IMR-90 (cell line): ENCODE results near the gene DARS1. TPM values are rescaled to one million over a fixed set of nuclear protein-coding genes. Genes with fewer than 3 reads are reported as not detected.

Source experiments
- ATAC-seq: fragments of 200-7000 bp; cut with Tn5 transposase; 2 replicates; pipeline ENCODE4 v1.9.1; 2020; ENCODE audit warnings: low read depth, mild to moderate bottlenecking, moderate library complexity
- BruUV-seq: library from RNA; stranded (reverse); fragments of 400-500 nt; replicated peaks from 2 replicates; lab custom pipeline; 2021; lab: Mats Ljungman, UMichigan
- CTCF ChIA-PET: fragments of 300-600 bp; formaldehyde crosslinking; extraction: SDS; loops from one replicate; lab custom pipeline; 2021; ENCODE audit warnings: antibody characterized with exemption; lab: Yijun Ruan, JAX
- POLR2A ChIA-PET: fragments of 300-600 bp; sonication (Branson Sonifier 250); formaldehyde crosslinking; loops from one replicate; lab custom pipeline; 2022; ENCODE audit warnings: antibody characterized with exemption; ENCODE audit not compliant: unreplicated experiment; lab: Charles Lee
- DNase-seq: peaks from one replicate; pipeline ENCODE4 v3.0.0; 2013
- H2AFZ ChIP-seq: replicated peaks from 2 replicates; pipeline ENCODE3; 2013; ENCODE audit warnings: low read length, mild to moderate bottlenecking; ENCODE audit not compliant: poor library complexity
- H2AK5ac ChIP-seq: 2 replicates; pipeline ENCODE4 v1.6.1; 2013; ENCODE audit warnings: low read depth, low read length, inconsistent platforms
- H2AK9ac ChIP-seq: replicated peaks from 2 replicates; pipeline ENCODE3; 2013; ENCODE audit warnings: mild to moderate bottlenecking, low read depth, low read length, moderate library complexity; ENCODE audit not compliant: poor library complexity
- H2BK120ac ChIP-seq: 2 replicates; pipeline ENCODE4 v1.6.1; 2013; ENCODE audit warnings: low read depth, low read length, inconsistent platforms
- H2BK15ac ChIP-seq: 3 replicates; pipeline ENCODE4 v1.6.1; 2013; ENCODE audit warnings: low read depth, low read length, inconsistent platforms
- H2BK20ac ChIP-seq: 2 replicates; pipeline ENCODE4 v1.6.1; 2013; ENCODE audit warnings: low read depth, mild to moderate bottlenecking, inconsistent platforms, low read length, moderate library complexity
- H2BK5ac ChIP-seq: 2 replicates; pipeline ENCODE4 v1.6.1; 2013; ENCODE audit warnings: mild to moderate bottlenecking, low read depth, low read length, inconsistent platforms; ENCODE audit not compliant: poor library complexity, severe bottlenecking
- H3K14ac ChIP-seq: replicated peaks from 2 replicates; pipeline ENCODE4 v1.6.1; 2013; ENCODE audit warnings: low read depth, low read length, inconsistent platforms
- H3K18ac ChIP-seq: 2 replicates; pipeline ENCODE4 v1.6.1; 2013; ENCODE audit warnings: low read depth, low read length, control low read depth
- H3K23ac ChIP-seq: 2 replicates; pipeline ENCODE4 v1.6.1; 2013; ENCODE audit warnings: low read depth, low read length, inconsistent platforms
- H3K27ac ChIP-seq: 2 replicates; pipeline ENCODE4 v1.5.1; 2013; ENCODE audit warnings: mild to moderate bottlenecking, control low read depth, low read length; ENCODE audit not compliant: insufficient read depth
- H3K27me3 ChIP-seq: 2 replicates; pipeline ENCODE4 v1.6.1; 2013; ENCODE audit warnings: low read length; ENCODE audit not compliant: control insufficient read depth, insufficient read depth
- H3K36me3 ChIP-seq: 2 replicates; pipeline ENCODE4 v1.6.1; 2013; ENCODE audit warnings: low read length, mixed read lengths; ENCODE audit not compliant: control insufficient read depth, insufficient read depth
- H3K4ac ChIP-seq: 2 replicates; pipeline ENCODE4 v1.6.1; 2013; ENCODE audit warnings: low read depth, low read length, inconsistent platforms
- H3K4me1 ChIP-seq: 2 replicates; pipeline ENCODE4 v1.6.1; 2013; ENCODE audit warnings: low read length, mixed read lengths; ENCODE audit not compliant: control insufficient read depth, insufficient read depth
- H3K4me2 ChIP-seq: 2 replicates; pipeline ENCODE4 v1.6.1; 2013; ENCODE audit warnings: low read depth, mild to moderate bottlenecking, control low read depth, low read length, moderate library complexity
- H3K4me3 ChIP-seq: 2 replicates; pipeline ENCODE4 v1.5.1; 2013; ENCODE audit warnings: low read depth, mild to moderate bottlenecking, control low read depth, low read length, moderate library complexity; ENCODE audit not compliant: insufficient read depth
- H3K56ac ChIP-seq: 2 replicates; pipeline ENCODE4 v1.6.1; 2013; ENCODE audit warnings: low read length, inconsistent platforms; ENCODE audit not compliant: insufficient read depth; ENCODE audit errors: extremely low read depth
- H3K79me1 ChIP-seq, 2 experiments: 2 replicates each; pipeline ENCODE4 v1.6.1; 2013; ENCODE audit warnings: low read length in 2 of 2, inconsistent platforms in 1 of 2, low read depth in 1 of 2
- H3K9ac ChIP-seq: 2 replicates; pipeline ENCODE4 v1.6.1; 2013; ENCODE audit warnings: low read depth, low read length, control low read depth
- H3K9me1 ChIP-seq: 2 replicates; pipeline ENCODE4 v1.6.1; 2013; ENCODE audit warnings: low read length, inconsistent platforms; ENCODE audit not compliant: insufficient read depth
- H3K9me3 ChIP-seq: 2 replicates; pipeline ENCODE4 v1.6.1; 2013; ENCODE audit warnings: low read length; ENCODE audit not compliant: control insufficient read depth, insufficient read depth
- H4K20me1 ChIP-seq: 2 replicates; pipeline ENCODE4 v1.6.1; 2013; ENCODE audit warnings: low read length, inconsistent platforms; ENCODE audit not compliant: insufficient read depth
- H4K5ac ChIP-seq: 2 replicates; pipeline ENCODE4 v1.6.1; 2013; ENCODE audit warnings: mild to moderate bottlenecking, low read depth, low read length, control low read depth
- H4K8ac ChIP-seq, 2 experiments: 2 replicates each; pipeline ENCODE4 v1.6.1; 2013; ENCODE audit warnings: low read depth in 2 of 2, low read length in 2 of 2, control low read depth in 1 of 2, inconsistent platforms in 1 of 2
- H4K91ac ChIP-seq: 2 replicates; pipeline ENCODE4 v1.6.1; 2013; ENCODE audit warnings: low read depth, low read length, inconsistent platforms; ENCODE audit not compliant: insufficient read depth
- BHLHE40 ChIP-seq: fragments of 150-350 bp; IDR thresholded peaks from 2 replicates; pipeline ENCODE4 v1.6.1; 2016; ENCODE audit warnings: mild to moderate bottlenecking, low read depth, low read length
- CHD1 ChIP-seq: IDR thresholded peaks from 2 replicates; pipeline ENCODE4 v1.6.1; 2012; ENCODE audit warnings: low read depth, low read length, improper control_type of control experiment
- FOS ChIP-seq: fragments of 150-350 bp; IDR thresholded peaks from 2 replicates; pipeline ENCODE4 v1.6.1; 2016; ENCODE audit warnings: low read depth, low read length
- MAZ ChIP-seq: IDR thresholded peaks from 2 replicates; pipeline ENCODE4 v1.6.1; 2012; ENCODE audit warnings: low read depth, mild to moderate bottlenecking, low read length, improper control_type of control experiment, moderate library complexity, borderline replicate concordance
- MXI1 ChIP-seq: IDR thresholded peaks from 2 replicates; pipeline ENCODE4 v1.6.1; 2012; ENCODE audit warnings: low read depth, mild to moderate bottlenecking, low read length, moderate library complexity, borderline replicate concordance
- POLR2A ChIP-seq: IDR thresholded peaks from 2 replicates; pipeline ENCODE4 v1.6.1; 2012; ENCODE audit warnings: mild to moderate bottlenecking, low read depth, low read length
- RAD21 ChIP-seq: IDR thresholded peaks from 2 replicates; pipeline ENCODE4 v1.6.1; 2012; ENCODE audit warnings: low read length, improper control_type of control experiment
- RCOR1 ChIP-seq: IDR thresholded peaks from 2 replicates; pipeline ENCODE4 v1.6.1; 2012; ENCODE audit warnings: mild to moderate bottlenecking, low read length, improper control_type of control experiment; ENCODE audit not compliant: insufficient replicate concordance
- WGBS, 2 experiments: methylation state at CpG; one replicate each; pipeline versions ENCODE4 v1.1.5 to v1.1.7; 2013; ENCODE audit warnings: missing lambda C conversion rate in 2 of 2; ENCODE audit not compliant: insufficient read length in 1 of 2; ENCODE audit errors: extremely low coverage in 2 of 2; 5-methylcytosine and 5-hydroxymethylcytosine counted together
- dilution Hi-C: fragments of 300-500 bp; cut with HindIII; formaldehyde crosslinking; loops from one replicate; pipeline ENCODE4 v1.14.3; 2018; ENCODE audit warnings: low sequenced_read_pairs; ENCODE audit not compliant: unreplicated experiment
- in situ Hi-C: fragments of 300-500 bp; cut with MboI; formaldehyde crosslinking; loops from 3 replicates; pipeline ENCODE4 v1.14.3; 2019; ENCODE audit warnings: low sequenced_read_pairs, inconsistent platforms, mixed read lengths
- intact Hi-C: fragments of 100-400 bp; cut with micrococcal nuclease; formaldehyde crosslinking; loops from 2 replicates; pipeline ENCODE4 v1.10.0; 2022
- polyA plus RNA-seq, 3 experiments: library from polyadenylated mRNA; depleted of rRNA; stranded (reverse); fragments of >200 nt; gene quantifications; 2 replicates each; pipeline ENCODE4 v1.2.3, GENCODE V29; 2012; ENCODE audit warnings: low replicate concordance in 1 of 3
- total RNA-seq: library from RNA; depleted of rRNA; stranded (reverse); fragments of >200 nt; gene quantifications from 2 replicates; pipeline ENCODE4 v1.2.3, GENCODE V29; 2012

DARS1 gene
- total and polyA plus RNA-seq, 2 of the 4 experiments (the other 2 are of a cell fraction) = 56.5 to 66.5 TPM

DNA sequence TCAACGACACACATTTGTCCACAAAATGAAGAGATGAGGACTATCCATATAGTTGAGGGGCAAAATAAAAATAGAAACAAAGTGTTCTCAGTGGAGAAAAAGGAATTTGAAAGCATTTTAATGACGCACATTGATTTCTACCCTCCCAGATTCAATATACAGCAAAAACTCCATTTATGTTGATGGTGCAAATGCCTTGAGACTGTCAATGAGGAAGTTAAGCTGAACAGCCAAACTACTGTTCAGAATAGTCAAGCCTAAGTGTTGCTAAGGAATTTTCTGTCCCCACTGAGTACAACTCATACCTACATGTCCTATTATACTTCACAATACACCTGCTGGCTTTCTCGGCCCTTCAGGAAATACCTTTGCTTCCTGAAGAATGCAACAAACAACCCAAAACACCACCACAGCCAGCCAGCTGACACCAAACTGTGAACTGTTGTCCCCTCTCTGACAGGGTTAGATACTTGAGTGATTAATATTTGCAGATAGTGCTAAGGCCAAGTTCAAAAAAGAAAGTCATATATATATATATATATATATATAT lies 27.8 kb upstream of the DARS1 start:
- no peak overlapping the region for H3K9ac ChIP-seq
- H4K20me1 ChIP-seq = no peaks in the 10 kb centered on the region
- no peak overlapping the region for H3K4me3 ChIP-seq
- BruUV-seq = no TSS peak
- H2AFZ ChIP-seq = no peak overlapping the region
- H4K8ac ChIP-seq = no peak overlapping the region
- H3K18ac ChIP-seq = no peak overlapping the region
- no peak overlapping the region for H4K5ac ChIP-seq
- POLR2A ChIA-PET = no interaction called here
- TF ChIP-seq MXI1 (no peak), CHD1 (no peak), RCOR1 (no peak), FOS (no peak), BHLHE40 (no peak), RAD21 (no peak), POLR2A (no peak), MAZ (no peak)
- in situ Hi-C loops = no loop called here
- no peak overlapping the region for H3K23ac ChIP-seq
- H3K27ac ChIP-seq = no peak overlapping the region
- H3K4ac ChIP-seq = no peak overlapping the region
- dilution Hi-C loops = no loop called here
- H3K14ac ChIP-seq = no peak overlapping the region
- H3K79me1 ChIP-seq = no peaks in the 10 kb centered on the region
- no peak overlapping the region for H3K56ac ChIP-seq
- DNase-seq (no peak), ATAC-seq (no peak)
- CTCF ChIA-PET = no interaction called here
- intact Hi-C loops = no loop called here
- WGBS, 2 experiments = no CpG with 5 or more reads among the region's 3 CpGs
- H2BK15ac ChIP-seq = no peak overlapping the region
- H2BK20ac ChIP-seq = no peak overlapping the region
- no peaks in the 10 kb centered on the region for H3K9me3 ChIP-seq
- H3K36me3 ChIP-seq = no peaks in the 10 kb centered on the region
- 0 out of 2 replicates have a peak, but pooled peaks cover 2% of the 10 kb centered on the region for H3K9me1 ChIP-seq
- H2AK9ac ChIP-seq = no peak overlapping the region
- no peak overlapping the region for H3K4me2 ChIP-seq
- H2BK5ac ChIP-seq = no peak overlapping the region
- H2BK120ac ChIP-seq = no peak overlapping the region
- H2AK5ac ChIP-seq = no peak overlapping the region
- H3K27me3 ChIP-seq = peaks cover 8% of the 10 kb centered on the region
- H4K91ac ChIP-seq = no peak overlapping the region
- peaks cover 1% of the 10 kb centered on the region; the same call in 1 of the 2 replicates for H3K4me1 ChIP-seq
